ENCODE measurements around the gene TMSB10.
"Not testable (repeated sequence)": the region's sequence is repeated elsewhere in the genome, so short reads cannot be mapped to it uniquely, and the experiment has no call there.

Gene TMSB10

DNA sequence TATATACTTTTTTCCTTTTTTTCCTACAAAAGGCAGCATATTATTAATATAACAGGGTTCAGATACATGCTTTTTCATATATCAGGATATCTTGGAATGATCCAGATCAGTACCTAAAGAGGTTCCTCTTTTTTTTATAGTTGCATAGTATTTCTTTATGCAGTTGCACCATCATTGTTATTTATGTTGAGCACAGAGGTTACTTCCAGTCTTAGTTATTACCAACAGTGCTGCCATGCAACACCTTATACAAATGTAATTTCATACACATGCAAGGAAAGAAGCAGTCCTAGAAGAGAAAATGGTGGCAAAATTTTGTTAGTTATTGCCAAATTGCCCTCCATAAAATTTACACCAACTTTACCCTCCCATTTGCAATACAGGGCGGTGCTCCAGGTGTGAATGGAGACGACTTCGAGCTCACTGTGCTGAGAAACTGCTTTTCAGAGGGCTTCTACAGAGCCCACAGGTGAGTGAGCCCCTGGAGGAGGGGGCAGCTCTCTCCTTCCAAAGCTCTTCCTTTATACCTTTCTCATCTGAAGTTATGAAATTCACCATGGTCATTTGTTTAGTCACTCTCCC is 35.5 kb downstream of the TMSB10 start:
- DNase-seq = no peak

DNA sequence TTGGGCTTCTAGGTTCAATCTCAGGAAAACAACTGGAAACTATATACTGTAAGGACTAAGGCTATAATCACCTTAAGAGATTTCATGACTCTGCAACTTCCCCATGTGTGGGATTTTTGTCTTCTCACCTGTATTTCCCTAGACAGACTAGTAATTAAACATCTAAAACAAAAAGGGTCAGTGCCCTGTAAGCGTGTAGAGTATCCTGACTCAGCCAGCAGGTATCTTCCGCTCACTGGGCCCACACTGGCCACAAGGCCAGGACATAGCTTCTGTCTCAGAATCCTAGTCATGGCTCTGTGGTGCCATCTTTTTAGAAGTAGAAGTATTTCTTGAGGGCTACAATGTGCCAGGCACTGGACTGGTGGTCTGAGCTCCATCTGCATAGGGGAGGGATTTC is 36.7 kb downstream of the TMSB10 start:
- no peak for DNase-seq

DNA sequence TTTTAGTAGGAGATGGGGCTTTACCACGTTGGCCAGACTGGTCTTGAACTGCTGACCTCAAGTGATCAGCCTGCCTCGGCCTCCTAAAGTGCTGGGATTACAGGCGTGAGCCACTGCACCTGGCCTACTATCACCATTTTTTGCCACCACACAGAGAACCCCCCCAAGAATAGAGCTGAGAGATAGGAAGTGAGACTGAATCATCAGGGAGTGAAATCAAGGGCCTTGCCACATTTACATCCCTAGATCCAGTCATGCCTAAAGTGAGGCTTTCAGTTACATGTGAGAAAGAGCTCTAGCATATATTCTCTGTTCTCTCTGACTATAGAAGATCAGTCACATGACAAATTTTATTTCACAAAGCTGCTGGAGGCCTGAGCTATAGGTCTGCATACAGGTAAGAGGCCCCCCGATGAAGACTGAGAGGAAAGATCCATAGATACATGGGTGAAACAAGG is 37.5 kb downstream of the TMSB10 start:
- DNase-seq = no peak

DNA sequence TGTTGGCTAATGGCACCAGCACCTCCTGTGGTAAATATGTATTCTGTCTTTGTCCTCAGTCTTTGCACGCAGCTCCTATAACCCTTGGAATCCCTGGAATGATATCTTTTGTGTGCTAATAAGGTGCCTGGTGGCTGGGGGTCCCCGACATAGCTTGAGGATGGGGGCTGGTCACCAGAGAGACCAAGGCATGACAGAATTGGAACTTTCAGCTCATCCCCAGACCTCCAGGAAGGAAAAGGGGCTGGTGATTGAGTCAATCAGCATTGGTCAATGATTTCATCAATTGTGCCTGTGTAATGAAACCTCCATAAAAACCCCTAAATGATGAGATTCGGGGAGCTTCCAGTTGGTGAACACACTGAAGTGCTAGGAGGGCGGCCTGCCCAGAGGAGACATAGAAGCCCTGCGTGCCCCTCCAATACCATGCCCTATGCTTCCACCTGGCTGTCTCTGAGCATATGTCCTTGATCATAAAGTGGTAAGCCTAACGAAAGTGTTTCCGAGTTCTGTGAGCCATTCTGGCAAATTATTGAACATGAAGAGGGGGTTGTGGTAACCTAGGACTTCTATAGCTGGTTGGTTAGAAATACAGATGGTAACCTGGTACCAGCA is 38.9 kb downstream of the TMSB10 start:
- DNase-seq = no peak

DNA sequence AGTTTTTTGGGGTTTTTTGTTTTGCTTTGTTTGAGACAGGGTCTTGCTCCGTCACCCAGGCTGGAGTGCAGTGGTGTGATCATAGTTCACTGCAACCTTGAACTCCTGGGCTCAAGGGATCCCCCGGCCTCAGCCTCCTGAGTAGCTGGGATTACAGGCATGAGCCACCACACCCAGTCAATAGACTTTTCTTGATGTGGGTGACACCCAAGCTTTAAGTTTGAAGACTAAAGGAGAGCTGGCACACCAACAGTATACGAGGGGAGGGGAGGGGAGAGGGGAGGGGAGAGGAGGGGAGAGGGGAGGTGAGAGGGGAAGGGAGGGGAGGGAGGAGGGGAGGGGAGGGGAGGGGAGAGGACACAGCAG is 40.4 kb downstream of the TMSB10 start:
- DNase-seq = not testable (repeated sequence)

DNA sequence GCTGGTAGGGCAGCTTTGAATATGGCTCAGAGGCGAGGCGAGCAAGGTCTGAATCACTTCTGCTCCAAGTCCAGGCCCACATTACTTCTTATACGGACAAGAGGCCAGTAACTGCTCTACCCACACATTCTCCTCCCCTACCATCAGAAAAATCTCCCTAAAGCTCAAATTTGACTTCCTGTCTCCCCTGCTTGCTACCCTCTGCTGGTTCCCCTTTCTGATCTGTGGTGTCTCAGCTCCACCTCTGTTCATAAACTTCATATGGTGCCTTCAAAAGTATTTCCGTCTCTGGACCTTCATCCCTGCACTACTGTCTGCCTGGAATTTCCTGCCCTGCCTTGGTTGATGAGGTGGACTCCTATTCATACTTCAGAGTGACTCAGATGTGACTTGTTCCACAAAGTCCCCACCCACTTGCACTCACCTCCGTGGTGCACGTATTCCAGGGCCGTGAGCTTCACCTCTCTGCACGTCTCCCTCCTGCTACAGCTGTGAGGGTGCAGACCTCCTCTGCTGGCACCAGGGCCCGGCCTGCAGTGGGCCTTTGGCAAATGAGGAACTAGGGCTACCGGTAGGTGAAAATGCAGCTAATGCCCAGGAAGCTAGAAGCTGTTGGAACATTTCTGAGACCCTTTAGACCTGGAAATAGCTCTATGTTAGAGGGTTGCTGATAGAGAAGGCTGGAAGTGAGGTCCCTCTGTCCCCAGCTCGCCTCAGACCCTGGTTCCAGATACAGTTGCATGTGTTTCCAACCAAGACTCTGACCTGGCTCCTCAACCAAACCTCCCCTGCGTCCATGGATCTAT is 41.0 kb downstream of the TMSB10 start:
- DNase-seq = no peak

DNA sequence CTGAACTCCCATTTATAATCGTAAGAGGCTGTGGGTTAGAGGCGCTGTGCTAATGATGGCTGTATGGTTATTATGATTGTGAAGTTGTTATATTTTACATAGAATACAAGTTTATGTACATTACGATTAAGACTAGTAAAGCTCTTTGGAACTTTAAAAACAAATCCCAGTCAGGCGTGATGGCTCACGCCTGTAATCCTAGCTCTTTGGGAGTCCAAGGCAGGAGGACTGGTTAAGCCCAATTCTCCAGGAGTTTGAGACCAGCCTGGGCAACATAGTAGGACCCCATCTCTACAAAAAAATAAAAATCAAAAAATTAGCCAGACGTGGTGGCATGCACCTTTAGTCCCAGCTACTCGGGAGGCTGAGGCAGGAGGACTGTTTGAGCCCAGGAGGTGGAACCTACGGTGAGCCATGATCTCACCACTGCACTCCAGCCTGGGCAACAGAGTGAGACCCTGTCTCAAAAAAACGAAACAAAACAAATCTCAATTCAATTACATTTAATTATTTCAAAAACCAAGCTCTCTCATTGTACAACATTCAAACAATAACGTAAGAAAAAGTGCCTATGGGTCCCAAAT is 41.6 kb downstream of the TMSB10 start:
- no peak for DNase-seq

DNA sequence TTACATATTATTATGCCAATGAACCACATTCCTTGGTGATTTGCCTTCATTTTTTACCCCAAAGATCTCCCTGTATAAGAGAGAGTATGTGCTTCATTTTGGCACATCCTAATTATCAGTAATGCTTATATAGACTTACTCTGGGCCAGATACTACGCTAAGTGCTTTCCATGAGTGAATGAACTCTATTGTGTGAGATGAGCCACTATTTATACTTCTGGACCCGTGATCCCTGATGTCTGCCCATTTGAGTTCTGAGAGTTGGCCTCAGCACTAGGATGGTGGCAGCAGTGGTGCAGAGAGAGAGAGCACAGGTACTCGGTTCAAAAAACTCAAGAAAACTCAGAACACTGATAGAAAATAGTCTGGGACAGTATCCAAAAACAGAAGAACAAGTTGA is 48.1 kb downstream of the TMSB10 start:
- DNase-seq = no peak

DNA sequence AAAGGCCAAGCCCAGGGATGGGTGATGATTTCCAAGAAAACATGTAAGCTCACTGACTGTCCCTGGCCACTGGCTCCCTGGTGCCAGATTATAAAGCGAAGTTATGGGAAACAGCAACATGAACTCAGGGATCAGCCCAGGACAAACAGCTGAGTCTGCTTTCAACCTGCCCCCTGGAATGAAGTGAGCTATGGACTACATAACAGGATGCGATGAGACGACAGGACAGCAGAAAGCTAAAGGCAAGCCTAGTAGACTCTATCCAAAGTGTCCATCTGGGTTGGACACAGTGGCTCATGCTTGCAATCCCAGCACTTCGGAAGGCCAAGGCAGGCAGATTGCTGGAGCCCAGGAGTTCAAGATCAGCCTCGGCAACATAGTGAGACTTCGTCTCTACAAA is 48.9 kb downstream of the TMSB10 start:
- no peak for DNase-seq

All from hematopoietic multipotent progenitor cell treated with erythropoietin and hydrocortisone succinate and interleukin-3 and kit ligand, for 8 days (in vitro differentiated cells).